Natural killer cell (primary cell): ENCODE data around the gene DOCK8. TPM values are rescaled to one million over a fixed set of nuclear protein-coding genes. Genes with fewer than 3 reads are reported as not detected.

Experiments
- ATAC-seq, 3 donors: fragments of 150-1000 bp in 2 of 3; fragments of 200-7000 bp in 1 of 3; cut with Tn5 transposase; 1 replicate in 1 of 3; 2 replicates in 2 of 3; pipeline ENCODE4 v1.10.0; 2021; ENCODE audit warnings: mild to moderate bottlenecking in 2 of 3, moderate library complexity in 2 of 3
- DNase-seq, 2 donors: peaks; one replicate each; pipeline versions ENCODE4 v3.0.0 to v3.0.0-alpha.2; 2013 to 2021; ENCODE audit warnings: mixed read lengths in 1 of 2
- H3K27ac ChIP-seq: one replicate; pipeline ENCODE4 v1.5.1; 2013; ENCODE audit warnings: mild to moderate bottlenecking, low read length
- H3K27me3 ChIP-seq: one replicate; pipeline ENCODE4 v1.6.1; 2013; ENCODE audit warnings: low read length; ENCODE audit not compliant: control insufficient read depth, insufficient read depth
- H3K36me3 ChIP-seq: one replicate; pipeline ENCODE4 v1.6.1; 2013; ENCODE audit warnings: low read length; ENCODE audit not compliant: control insufficient read depth, insufficient read depth
- H3K4me1 ChIP-seq: one replicate; pipeline ENCODE4 v1.6.1; 2013; ENCODE audit warnings: low read length; ENCODE audit not compliant: control insufficient read depth, insufficient read depth
- H3K4me3 ChIP-seq: one replicate; pipeline ENCODE4 v1.5.1; 2013; ENCODE audit warnings: low read length
- H3K9me3 ChIP-seq: one replicate; pipeline ENCODE4 v1.6.1; 2013; ENCODE audit warnings: low read length; ENCODE audit not compliant: control insufficient read depth, insufficient read depth
- H3K27ac Mint-ChIP-seq, 2 donors: one replicate each; pipeline ENCODE4 v1.8.0; 2022; ENCODE audit warnings: mild to moderate bottlenecking in 2 of 2, mixed read lengths in 2 of 2, moderate library complexity in 1 of 2
- H3K27me3 Mint-ChIP-seq, 2 donors: one replicate each; pipeline ENCODE4 v1.8.0; 2022; ENCODE audit warnings: low read depth in 2 of 2, mixed read lengths in 2 of 2
- H3K36me3 Mint-ChIP-seq: one replicate; pipeline ENCODE4 v1.8.0; 2022; ENCODE audit warnings: mixed read lengths
- H3K4me1 Mint-ChIP-seq, 2 donors: one replicate each; pipeline ENCODE4 v1.8.0; 2022; ENCODE audit warnings: mixed read lengths in 2 of 2
- H3K4me3 Mint-ChIP-seq: one replicate; pipeline ENCODE4 v1.8.0; 2022; ENCODE audit warnings: mild to moderate bottlenecking, moderate library complexity, mixed read lengths
- H3K9me3 Mint-ChIP-seq, 2 donors: one replicate each; pipeline ENCODE4 v1.8.0; 2022; ENCODE audit warnings: mixed read lengths in 2 of 2
- WGBS: methylation state at CpG from one replicate; pipeline ENCODE4 v1.1.7; 2013; ENCODE audit warnings: missing lambda C conversion rate; ENCODE audit not compliant: insufficient coverage; 5-methylcytosine and 5-hydroxymethylcytosine counted together
- intact Hi-C: fragments of 100-400 bp; cut with micrococcal nuclease; formaldehyde crosslinking; loops from one replicate; pipeline ENCODE4 v1.14.2; 2022
- total RNA-seq, 4 donors: library from RNA; stranded (reverse); fragments of 120-200 nt in 1 of 4; gene quantifications; one replicate each; pipeline versions ENCODE4 v1.2.3 to v1.2.4, GENCODE V29; 2013 to 2022
- TF ChIP-seq, protein P1 (sequence below): fragments of 200-600 bp; IDR thresholded peaks from one replicate; pipeline ENCODE4 v1.8.0; 2022; ENCODE audit warnings: antibody characterized with exemption

Gene DOCK8
- total RNA-seq, 3 donors from 2014 or later (not counting 1 experiment from before 2014, with no cell fraction given): 156 to 211 (median 207) TPM

DNA sequence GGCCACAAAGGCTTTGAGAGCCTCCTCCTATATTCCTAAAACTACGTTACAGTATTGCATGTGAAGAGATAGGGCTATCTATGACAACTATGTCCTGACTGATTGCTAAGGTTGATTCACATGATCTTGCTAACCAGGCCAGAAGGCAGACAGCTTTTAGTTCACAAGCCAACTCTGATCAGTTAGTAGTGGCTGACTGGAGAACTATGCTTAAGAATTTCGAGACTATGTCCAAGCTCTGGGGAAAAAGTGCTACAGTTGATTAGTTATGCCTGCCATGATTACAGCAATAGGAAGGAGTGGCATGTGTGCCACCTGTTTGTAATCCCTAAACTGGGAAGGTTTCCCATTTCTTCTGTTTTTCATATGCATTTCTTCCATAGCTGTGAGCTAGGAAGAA is 223.4 kb downstream of the DOCK8 start:
- Histone ChIP-seq H3K27me3 (no peaks in the 10 kb centered on the region), H3K4me1 (no peaks in the 10 kb centered on the region), H3K36me3 (peaks cover 99% of the 10 kb centered on the region), H3K4me3 (no peak overlapping the region), H3K27ac (no peak overlapping the region), H3K9me3 (no peaks in the 10 kb centered on the region)
- H3K36me3 Mint-ChIP-seq: peaks cover 58% of the 10 kb centered on the region
- peaks cover 0 to 2% of the 10 kb centered on the region in 2 donors for H3K4me1 Mint-ChIP-seq
- WGBS: 96% methylated on average over 2 of the region's 2 CpGs
- intact Hi-C loops: no loop called here
- no peaks in the 10 kb centered on the region for H3K9me3 Mint-ChIP-seq
- TF ChIP-seq, protein P1, sequence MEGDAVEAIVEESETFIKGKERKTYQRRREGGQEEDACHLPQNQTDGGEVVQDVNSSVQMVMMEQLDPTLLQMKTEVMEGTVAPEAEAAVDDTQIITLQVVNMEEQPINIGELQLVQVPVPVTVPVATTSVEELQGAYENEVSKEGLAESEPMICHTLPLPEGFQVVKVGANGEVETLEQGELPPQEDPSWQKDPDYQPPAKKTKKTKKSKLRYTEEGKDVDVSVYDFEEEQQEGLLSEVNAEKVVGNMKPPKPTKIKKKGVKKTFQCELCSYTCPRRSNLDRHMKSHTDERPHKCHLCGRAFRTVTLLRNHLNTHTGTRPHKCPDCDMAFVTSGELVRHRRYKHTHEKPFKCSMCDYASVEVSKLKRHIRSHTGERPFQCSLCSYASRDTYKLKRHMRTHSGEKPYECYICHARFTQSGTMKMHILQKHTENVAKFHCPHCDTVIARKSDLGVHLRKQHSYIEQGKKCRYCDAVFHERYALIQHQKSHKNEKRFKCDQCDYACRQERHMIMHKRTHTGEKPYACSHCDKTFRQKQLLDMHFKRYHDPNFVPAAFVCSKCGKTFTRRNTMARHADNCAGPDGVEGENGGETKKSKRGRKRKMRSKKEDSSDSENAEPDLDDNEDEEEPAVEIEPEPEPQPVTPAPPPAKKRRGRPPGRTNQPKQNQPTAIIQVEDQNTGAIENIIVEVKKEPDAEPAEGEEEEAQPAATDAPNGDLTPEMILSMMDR: no peak
- no peak overlapping the region for H3K27ac Mint-ChIP-seq
- no peak for DNase-seq
- ATAC-seq: no peak
- no peaks in the 10 kb centered on the region for H3K27me3 Mint-ChIP-seq
- H3K4me3 Mint-ChIP-seq: no peak overlapping the region

DNA sequence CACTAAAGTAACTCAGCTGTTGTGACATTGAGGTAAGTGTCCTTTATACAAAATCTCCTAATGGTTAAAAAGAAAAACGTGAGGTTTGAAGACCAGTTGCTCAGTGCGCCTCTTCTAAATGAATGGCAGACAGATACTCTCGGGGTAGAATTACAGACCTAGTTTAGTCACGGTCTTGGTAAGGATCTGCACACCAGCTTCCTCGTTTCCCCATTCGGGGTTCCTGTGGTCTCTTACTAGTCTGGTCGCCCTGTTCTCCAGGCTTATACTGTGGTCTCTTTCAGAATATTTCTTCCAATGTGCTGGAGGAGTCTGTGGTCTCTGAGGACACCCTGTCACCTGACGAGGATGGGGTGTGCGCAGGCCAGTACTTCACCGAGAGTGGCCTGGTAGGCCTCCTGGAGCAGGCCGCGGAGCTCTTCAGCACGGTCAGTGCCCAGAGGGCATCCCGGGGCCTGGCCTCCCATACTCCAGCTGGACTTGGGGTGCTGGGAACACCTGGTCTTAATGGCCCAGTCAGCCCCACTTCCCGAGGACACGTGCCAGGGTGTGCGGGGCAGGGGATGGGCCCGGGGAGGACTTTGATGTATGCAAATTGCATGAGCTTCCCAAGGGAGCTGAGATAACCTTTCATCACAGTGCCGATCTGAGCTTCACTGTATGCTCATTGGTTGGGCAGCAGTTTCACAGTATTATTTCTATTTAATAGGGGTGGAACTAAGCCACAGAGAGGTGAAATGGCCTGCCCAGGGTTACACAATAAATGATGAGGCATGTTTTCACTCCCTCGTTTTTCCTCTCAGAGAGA is 224.5 kb downstream of the DOCK8 start:
- Mint-ChIP-seq H3K36me3 (peaks cover 57% of the 10 kb centered on the region), H3K9me3 (no peaks in the 10 kb centered on the region), H3K27me3 (no peaks in the 10 kb centered on the region), H3K4me1 (no peaks in the 10 kb centered on the region), H3K27ac (peak overlapping the region in 1 of 2 donors; percentile 23), H3K4me3 (no peak overlapping the region)
- 94% methylated on average over 20 of the region's 20 CpGs for WGBS
- TF ChIP-seq, protein P1: no peak
- Histone ChIP-seq H3K27ac (no peak overlapping the region), H3K4me1 (no peaks in the 10 kb centered on the region), H3K4me3 (no peak overlapping the region), H3K36me3 (peaks cover 99% of the 10 kb centered on the region), H3K9me3 (no peaks in the 10 kb centered on the region), H3K27me3 (no peaks in the 10 kb centered on the region)
- DNase-seq (no peak), ATAC-seq (peak in 1 of 3 donors; percentile 27)
- intact Hi-C loops: no loop called here

DNA sequence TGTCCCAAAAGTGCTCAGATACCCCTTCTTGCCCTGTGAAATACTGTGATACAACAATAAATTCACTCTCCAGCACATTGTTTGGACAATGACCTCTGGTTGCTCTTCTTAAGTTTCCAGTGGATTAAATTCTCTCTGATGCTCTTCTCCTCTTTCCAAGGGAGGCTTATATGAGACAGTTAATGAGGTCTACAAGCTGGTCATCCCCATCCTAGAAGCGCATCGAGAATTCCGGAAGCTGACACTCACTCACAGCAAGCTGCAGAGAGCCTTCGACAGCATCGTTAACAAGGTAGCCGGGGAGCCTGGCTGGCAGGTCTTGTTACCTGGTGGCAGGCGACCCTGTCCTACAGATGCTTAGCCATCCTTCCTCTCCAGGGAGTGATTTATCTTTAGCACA is 226.5 kb downstream of the DOCK8 start:
- WGBS: 96% methylated on average over 7 of the region's 7 CpGs
- peaks cover 1 to 2% of the 10 kb centered on the region in 2 donors for H3K4me1 Mint-ChIP-seq
- H3K36me3 Mint-ChIP-seq: peaks cover 40% of the 10 kb centered on the region
- intact Hi-C loops: no loop called here
- peak overlapping the region; percentile 36 to 43 for H3K27ac Mint-ChIP-seq
- H3K9me3 Mint-ChIP-seq: no peaks in the 10 kb centered on the region
- H3K27me3 Mint-ChIP-seq: no peaks in the 10 kb centered on the region
- TF ChIP-seq, protein P1: no peak
- no peak overlapping the region for H3K4me3 ChIP-seq
- peaks cover 95% of the 10 kb centered on the region for H3K36me3 ChIP-seq
- no peaks in the 10 kb centered on the region for H3K9me3 ChIP-seq
- ATAC-seq (no peak), DNase-seq (no peak)
- no peaks in the 10 kb centered on the region for H3K4me1 ChIP-seq
- no peak overlapping the region for H3K27ac ChIP-seq
- no peaks in the 10 kb centered on the region for H3K27me3 ChIP-seq
- no peak overlapping the region for H3K4me3 Mint-ChIP-seq
